Endodermal cell (in vitro differentiated cells): ENCODE data around the gene GREB1. TPM values are rescaled to one million over a fixed set of nuclear protein-coding genes. Genes with fewer than 3 reads are reported as not detected.

Source experiments
- DNase-seq: peaks from one replicate; pipeline ENCODE4 v3.0.0-alpha.2; 2017
- H3K27ac ChIP-seq: 2 replicates; pipeline ENCODE4 v1.5.1; 2013; ENCODE audit warnings: mild to moderate bottlenecking, low read depth, low read length, moderate library complexity
- H3K27me3 ChIP-seq: 2 replicates; pipeline ENCODE4 v1.6.1; 2013; ENCODE audit warnings: mild to moderate bottlenecking, low read length, moderate library complexity; ENCODE audit not compliant: insufficient read depth, control insufficient read depth, poor library complexity, severe bottlenecking
- H3K36me3 ChIP-seq: 2 replicates; pipeline ENCODE4 v1.7.0; 2013; ENCODE audit warnings: mild to moderate bottlenecking, low read length, moderate library complexity; ENCODE audit not compliant: control insufficient read depth, insufficient read depth
- H3K4me1 ChIP-seq: one replicate; pipeline ENCODE4 v1.7.0; 2013; ENCODE audit warnings: low read length; ENCODE audit not compliant: control insufficient read depth, insufficient read depth
- H3K4me3 ChIP-seq: 2 replicates; pipeline ENCODE4 v1.5.1; 2013; ENCODE audit warnings: mild to moderate bottlenecking, low read length, moderate library complexity
- H3K9ac ChIP-seq: 2 replicates; pipeline ENCODE4 v1.6.1; 2013; ENCODE audit warnings: mild to moderate bottlenecking, low read length, moderate library complexity; ENCODE audit not compliant: poor library complexity, severe bottlenecking; ENCODE audit errors: extremely low read depth
- H3K9me3 ChIP-seq: 2 replicates; pipeline ENCODE4 v1.6.1; 2013; ENCODE audit warnings: mild to moderate bottlenecking, low read length, moderate library complexity; ENCODE audit not compliant: control insufficient read depth
- H3K27ac Mint-ChIP-seq: 2 replicates; pipeline ENCODE4 v1.8.0; 2020; ENCODE audit warnings: mixed read lengths
- H3K27me3 Mint-ChIP-seq: 2 replicates; pipeline ENCODE4 v1.8.0; 2021; ENCODE audit warnings: mild to moderate bottlenecking, mixed read lengths; ENCODE audit not compliant: insufficient read depth
- H3K36me3 Mint-ChIP-seq: 2 replicates; pipeline ENCODE4 v1.8.0; 2020; ENCODE audit warnings: low read depth, mixed read lengths
- H3K4me1 Mint-ChIP-seq: 2 replicates; pipeline ENCODE4 v1.8.0; 2020; ENCODE audit warnings: mixed read lengths
- H3K4me3 Mint-ChIP-seq: 2 replicates; pipeline ENCODE4 v1.8.0; 2020; ENCODE audit warnings: mild to moderate bottlenecking, moderate library complexity, mixed read lengths
- H3K9me3 Mint-ChIP-seq: 2 replicates; pipeline ENCODE4 v1.8.0; 2020; ENCODE audit warnings: mild to moderate bottlenecking, mixed read lengths
- WGBS, 2 experiments: methylation state at CpG; one replicate each; pipeline versions ENCODE4 v1.1.5 to v1.1.7; 2013; ENCODE audit warnings: missing lambda C conversion rate in 2 of 2, mixed read lengths in 1 of 2; ENCODE audit not compliant: insufficient coverage in 1 of 2, insufficient read length in 1 of 2; 5-methylcytosine and 5-hydroxymethylcytosine counted together
- total RNA-seq, 2 donors: library from RNA; stranded (reverse); fragmentation: NEBNext Ultra II Directional in 1 of 2; extraction: Animal tissue kit (Norgen Biotek cat#: 25700) in 1 of 2; gene quantifications; 2 replicates in 1 of 2; 3 replicates in 1 of 2; pipeline ENCODE4 v1.2.1, GENCODE V29; 2021
- TF ChIP-seq, protein P1 (sequence below): fragments of 200-600 bp; sonication (generic); conservative IDR thresholded peaks from 2 replicates; pipeline ENCODE4 v1.5.0; 2021; ENCODE audit warnings: antibody characterized with exemption, mild to moderate bottlenecking

The GREB1 gene
- total RNA-seq, 2 donors from 2014 or later = 86.4 to 106 TPM

DNA sequence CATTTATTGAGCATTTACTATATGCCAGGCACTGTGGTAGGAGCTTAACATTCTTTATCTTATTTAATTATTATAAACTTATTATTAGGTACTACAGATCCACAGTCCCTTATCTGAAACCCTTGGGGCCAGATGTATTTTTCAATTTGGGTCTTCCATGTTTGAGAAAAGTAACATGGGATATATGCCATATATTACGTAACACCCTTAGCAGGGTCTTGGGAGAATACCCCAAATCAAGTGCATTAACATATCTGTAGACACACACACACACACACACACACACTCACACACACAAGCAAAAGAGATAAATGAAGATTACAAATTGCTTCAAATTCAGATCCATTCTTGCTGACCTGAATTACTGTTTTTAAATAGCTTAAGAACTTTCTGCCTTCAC lies 122.4 kb downstream of the GREB1 start:
- WGBS, 2 experiments = 100% methylated on average over 1 of the region's 1 CpG; no CpG with 5 or more reads in 1 of the 2 experiments

GRCh38 chr2:11656671-11657101 lies 122.8 kb downstream of the GREB1 start:
- Histone ChIP-seq H3K9ac (no peak overlapping the region), H3K4me3 (no peak overlapping the region), H3K9me3 (no peaks in the 10 kb centered on the region), H3K27ac (no peak overlapping the region), H3K27me3 (no peaks in the 10 kb centered on the region), H3K36me3 (no peaks in the 10 kb centered on the region), H3K4me1 (no peaks in the 10 kb centered on the region)
- 94 to 96% methylated on average over 14 to 31 of the region's 31 CpGs for WGBS, 2 experiments
- H3K27ac Mint-ChIP-seq = no peak overlapping the region
- H3K4me3 Mint-ChIP-seq = no peak overlapping the region
- no peak for DNase-seq
- H3K4me1 Mint-ChIP-seq = no peaks in the 10 kb centered on the region
- no peaks in the 10 kb centered on the region for H3K36me3 Mint-ChIP-seq
- H3K9me3 Mint-ChIP-seq = no peaks in the 10 kb centered on the region
- TF ChIP-seq, protein P1, sequence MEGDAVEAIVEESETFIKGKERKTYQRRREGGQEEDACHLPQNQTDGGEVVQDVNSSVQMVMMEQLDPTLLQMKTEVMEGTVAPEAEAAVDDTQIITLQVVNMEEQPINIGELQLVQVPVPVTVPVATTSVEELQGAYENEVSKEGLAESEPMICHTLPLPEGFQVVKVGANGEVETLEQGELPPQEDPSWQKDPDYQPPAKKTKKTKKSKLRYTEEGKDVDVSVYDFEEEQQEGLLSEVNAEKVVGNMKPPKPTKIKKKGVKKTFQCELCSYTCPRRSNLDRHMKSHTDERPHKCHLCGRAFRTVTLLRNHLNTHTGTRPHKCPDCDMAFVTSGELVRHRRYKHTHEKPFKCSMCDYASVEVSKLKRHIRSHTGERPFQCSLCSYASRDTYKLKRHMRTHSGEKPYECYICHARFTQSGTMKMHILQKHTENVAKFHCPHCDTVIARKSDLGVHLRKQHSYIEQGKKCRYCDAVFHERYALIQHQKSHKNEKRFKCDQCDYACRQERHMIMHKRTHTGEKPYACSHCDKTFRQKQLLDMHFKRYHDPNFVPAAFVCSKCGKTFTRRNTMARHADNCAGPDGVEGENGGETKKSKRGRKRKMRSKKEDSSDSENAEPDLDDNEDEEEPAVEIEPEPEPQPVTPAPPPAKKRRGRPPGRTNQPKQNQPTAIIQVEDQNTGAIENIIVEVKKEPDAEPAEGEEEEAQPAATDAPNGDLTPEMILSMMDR = no peak
- H3K27me3 Mint-ChIP-seq = peaks cover 5% of the 10 kb centered on the region

More for the DNA sequence above, 122.4 kb downstream of the GREB1 start:
- DNase-seq = no peak
- Histone ChIP-seq H3K27me3 (no peaks in the 10 kb centered on the region), H3K27ac (no peak overlapping the region), H3K36me3 (no peaks in the 10 kb centered on the region), H3K9ac (no peak overlapping the region), H3K4me3 (no peak overlapping the region), H3K9me3 (no peaks in the 10 kb centered on the region), H3K4me1 (no peaks in the 10 kb centered on the region)
- Mint-ChIP-seq H3K36me3 (no peaks in the 10 kb centered on the region), H3K27ac (no peak overlapping the region), H3K4me1 (no peaks in the 10 kb centered on the region), H3K27me3 (peaks cover 4% of the 10 kb centered on the region), H3K4me3 (no peak overlapping the region), H3K9me3 (no peaks in the 10 kb centered on the region)
- TF ChIP-seq, protein P1 = no peak

GRCh38 chr2:11657195-11657594 lies 123.3 kb downstream of the GREB1 start:
- Histone ChIP-seq H3K36me3 (no peaks in the 10 kb centered on the region), H3K27ac (no peak overlapping the region), H3K27me3 (no peaks in the 10 kb centered on the region), H3K9me3 (no peaks in the 10 kb centered on the region), H3K4me3 (no peak overlapping the region), H3K9ac (no peak overlapping the region), H3K4me1 (no peaks in the 10 kb centered on the region)
- Mint-ChIP-seq H3K4me3 (no peak overlapping the region), H3K36me3 (no peaks in the 10 kb centered on the region), H3K27ac (no peak overlapping the region), H3K9me3 (peaks cover 3% of the 10 kb centered on the region), H3K27me3 (peaks cover 9% of the 10 kb centered on the region), H3K4me1 (no peaks in the 10 kb centered on the region)
- WGBS, 2 experiments = 94 to 95% methylated on average over 6 to 11 of the region's 11 CpGs
- no peak for DNase-seq
- TF ChIP-seq, protein P1 = no peak
